Activated T-cell treated with anti-CD3 and anti-CD28 coated beads for 1 hour (primary cell): ENCODE results near the gene SCNN1B.
"Not testable (repeated sequence)": the region's sequence is repeated elsewhere in the genome, so short reads cannot be mapped to it uniquely, and the experiment has no call there.

ENCODE experiments used
- DNase-seq: peaks from one replicate; pipeline ENCODE4 v3.0.0-alpha.2; 2020; ENCODE audit warnings: low read depth

Gene SCNN1B

GRCh38 chr16:23288726-23289512 lies 13.2 kb upstream of the SCNN1B start:
- no peak for DNase-seq

GRCh38 chr16:23290189-23291062 lies 11.7 kb upstream of the SCNN1B start:
- no peak for DNase-seq

GRCh38 chr16:23293016-23293415 lies 9.1 kb upstream of the SCNN1B start:
- DNase-seq: no peak

DNA sequence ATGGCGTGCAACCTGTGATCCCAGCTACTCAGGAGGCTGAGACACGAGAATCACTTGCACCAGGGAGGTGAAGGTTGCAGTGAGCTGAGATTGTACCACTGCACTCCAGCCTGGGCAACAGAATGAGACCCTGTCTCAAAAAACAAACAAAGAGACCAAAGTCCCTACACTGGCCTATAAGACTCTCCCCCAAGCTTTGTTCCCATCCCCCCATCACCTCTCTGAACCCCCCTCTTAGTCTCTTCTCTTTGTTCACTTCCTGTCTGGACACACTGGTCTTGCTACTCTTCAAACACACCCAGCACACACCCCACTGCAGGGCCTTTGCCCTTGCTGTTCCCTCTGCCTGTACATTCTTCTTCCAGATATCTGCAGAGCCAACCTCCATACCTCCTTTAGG lies 7.8 kb upstream of the SCNN1B start:
- no peak for DNase-seq

DNA sequence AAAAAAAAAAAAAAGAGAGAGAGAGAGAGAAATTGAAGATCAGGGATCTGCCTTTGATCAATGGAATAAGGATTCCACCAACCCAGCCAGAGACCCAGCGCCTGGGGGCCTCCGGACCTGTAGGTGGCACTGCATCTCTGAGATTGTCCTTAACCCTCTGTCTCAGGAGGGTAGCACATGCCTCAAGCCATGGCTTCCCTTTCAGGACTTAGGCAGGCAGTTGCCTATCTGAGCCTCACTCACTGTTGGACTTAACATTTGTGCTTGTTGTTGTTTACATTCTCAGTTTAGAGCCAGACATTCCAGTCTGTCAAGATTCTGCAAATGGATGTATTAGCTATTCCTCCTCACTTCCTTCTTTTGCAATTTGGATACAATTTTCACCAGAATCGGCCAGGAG lies 5.1 kb upstream of the SCNN1B start:
- DNase-seq: no peak

GRCh38 chr16:23298290-23298915 lies 3.7 kb upstream of the SCNN1B start:
- DNase-seq: no peak

GRCh38 chr16:23299815-23300214 lies 2.3 kb upstream of the SCNN1B start:
- not testable (repeated sequence) for DNase-seq

DNA sequence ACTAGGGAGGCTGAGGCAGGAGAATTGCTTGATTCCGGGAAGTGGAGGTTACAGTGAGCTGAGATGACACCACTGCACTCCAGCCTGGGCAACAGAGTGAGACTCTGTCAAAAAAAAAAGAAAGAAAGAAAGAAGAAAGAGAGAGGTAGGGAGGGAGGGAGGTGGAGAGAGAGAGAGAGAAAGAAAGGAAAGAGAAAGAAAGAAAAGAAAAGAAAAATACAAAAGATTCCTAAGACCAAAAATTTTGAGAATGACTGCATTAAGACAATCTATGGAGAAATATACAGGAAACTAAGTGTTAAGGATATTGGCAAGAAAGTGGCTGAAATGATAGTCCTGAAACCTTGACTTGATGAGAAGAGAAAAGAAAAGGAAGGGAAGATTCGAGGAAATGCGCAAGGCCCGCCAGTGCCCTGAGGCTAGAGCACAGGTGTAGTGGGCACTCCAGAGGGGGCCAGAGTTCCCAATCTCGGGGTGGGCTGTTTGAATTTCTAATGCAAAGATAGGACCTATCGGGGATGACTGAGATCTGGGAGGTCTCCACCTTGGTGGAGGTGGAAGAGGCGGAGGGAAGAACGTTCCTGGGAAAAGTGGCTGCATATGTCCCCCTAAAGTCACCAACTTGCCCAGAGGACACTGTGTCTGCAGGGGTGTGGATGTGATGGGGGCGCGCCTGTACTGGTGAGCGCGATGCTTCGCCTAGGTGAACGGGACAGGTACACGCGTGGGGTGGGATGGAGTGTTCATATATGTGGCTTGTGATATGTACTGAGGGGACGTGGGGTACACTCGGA lies 654 bp upstream of the SCNN1B start:
- no peak for DNase-seq

- DNase-seq: no peak
Observed at GRCh38 chr16:23303685-23304084, 1.6 kb downstream of the SCNN1B start.

- no peak for DNase-seq
Observed at GRCh38 chr16:23304620-23305019, 2.5 kb downstream of the SCNN1B start.

- DNase-seq: no peak
Observed at GRCh38 chr16:23306199-23307100, 4.3 kb downstream of the SCNN1B start.

- DNase-seq: no peak
Observed at GRCh38 chr16:23310217-23310616, 8.1 kb downstream of the SCNN1B start.

DNA sequence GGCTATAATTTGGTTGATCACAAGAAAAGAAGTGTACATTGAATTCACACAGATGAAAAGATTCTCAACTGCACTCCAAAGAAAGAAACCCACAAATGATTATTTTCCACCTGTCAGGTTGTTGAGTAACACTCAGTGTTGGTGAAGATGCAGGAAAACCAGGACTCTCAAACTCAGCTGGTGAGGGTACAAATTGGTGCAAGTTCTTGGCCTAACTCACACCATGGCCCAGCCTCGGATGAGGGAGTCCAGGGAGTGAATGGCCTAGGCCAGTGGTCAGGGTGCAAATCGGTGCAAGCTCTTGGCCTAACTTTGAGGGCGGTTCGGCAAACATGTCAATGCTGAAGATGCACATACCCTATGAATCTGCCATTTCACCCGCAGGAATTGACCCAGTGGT lies 8.6 kb downstream of the SCNN1B start:
- DNase-seq: no peak

GRCh38 chr16:23316232-23316631 lies 14.1 kb downstream of the SCNN1B start:
- no peak for DNase-seq

- no peak for DNase-seq
Observed at GRCh38 chr16:23316634-23317265, 14.6 kb downstream of the SCNN1B start.

- no peak for DNase-seq
Observed at GRCh38 chr16:23317266-23317661, 15.2 kb downstream of the SCNN1B start.

GRCh38 chr16:23317751-23318150 lies 15.6 kb downstream of the SCNN1B start:
- no peak for DNase-seq

- no peak for DNase-seq
Observed at GRCh38 chr16:23318639-23319038, 16.5 kb downstream of the SCNN1B start.

- no peak for DNase-seq
Observed at GRCh38 chr16:23319861-23320615, 17.9 kb downstream of the SCNN1B start.

DNA sequence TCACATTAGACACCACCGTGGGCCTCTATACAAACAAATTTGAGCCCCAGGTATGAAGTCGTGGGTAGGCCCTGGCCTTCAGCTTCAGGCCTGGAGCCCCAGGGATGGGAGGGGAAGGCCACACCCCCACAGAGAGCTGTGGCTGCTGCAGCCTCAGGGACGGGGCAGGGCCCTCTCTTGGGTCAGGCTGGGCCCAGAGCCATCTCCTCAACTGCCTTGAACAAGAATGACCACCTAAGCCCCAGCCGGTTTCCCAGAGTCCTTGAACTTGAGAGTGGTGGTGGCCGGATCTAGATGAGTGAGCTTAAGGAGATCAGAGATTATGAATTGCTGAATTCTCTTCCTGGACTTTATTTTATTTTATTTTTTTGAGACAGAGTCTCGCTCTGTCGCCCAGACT lies 18.6 kb downstream of the SCNN1B start:
- no peak for DNase-seq
